Stimulated activated CD4-positive, alpha-beta T cell treated with anti-CD3 and anti-CD28 coated beads, Interleukin-4, amount 100 ng/mL, for 1 hour (primary cell): Measurements from ENCODE around the gene CALB2.
"Not testable (repeated sequence)": the region's sequence is repeated elsewhere in the genome, so short reads cannot be mapped to it uniquely, and the experiment has no call there.

Experiments used
- DNase-seq: peaks from one replicate; pipeline ENCODE4 v3.0.0-alpha.2; 2020

Gene CALB2

GRCh38 chr16:71353736-71354135 lies 4.8 kb upstream of the CALB2 start:
- no peak for DNase-seq

GRCh38 chr16:71354156-71354555 lies 4.4 kb upstream of the CALB2 start:
- no peak for DNase-seq

GRCh38 chr16:71356051-71356740 lies 2.3 kb upstream of the CALB2 start:
- no peak for DNase-seq

- not testable (repeated sequence) for DNase-seq
These were observed 1.6 kb upstream of the CALB2 start for GRCh38 chr16:71356936-71357335.

- no peak for DNase-seq
These were observed 842 bp upstream of the CALB2 start for GRCh38 chr16:71357681-71358080.

GRCh38 chr16:71359431-71359830 lies 908 bp downstream of the CALB2 start:
- no peak for DNase-seq

- DNase-seq: no peak
These were observed 1.9 kb downstream of the CALB2 start for GRCh38 chr16:71360378-71360777.

- no peak for DNase-seq
These were observed 5.7 kb downstream of the CALB2 start for GRCh38 chr16:71364133-71364681.

- no peak for DNase-seq
These were observed 6.5 kb downstream of the CALB2 start for GRCh38 chr16:71365021-71365420.

GRCh38 chr16:71367241-71367976 lies 8.9 kb downstream of the CALB2 start:
- DNase-seq: peak; percentile 25

- DNase-seq: no peak
These were observed 10.4 kb downstream of the CALB2 start for GRCh38 chr16:71368958-71369357.

GRCh38 chr16:71369494-71369893 lies 11.0 kb downstream of the CALB2 start:
- no peak for DNase-seq

- DNase-seq: no peak
These were observed 12.7 kb downstream of the CALB2 start for GRCh38 chr16:71371237-71371636.

GRCh38 chr16:71373073-71373472 lies 14.6 kb downstream of the CALB2 start:
- DNase-seq: no peak

GRCh38 chr16:71376465-71377157 lies 18.1 kb downstream of the CALB2 start:
- no peak for DNase-seq

GRCh38 chr16:71379711-71380110 lies 21.2 kb downstream of the CALB2 start:
- DNase-seq: no peak

GRCh38 chr16:71380831-71381230 lies 22.3 kb downstream of the CALB2 start:
- no peak for DNase-seq

GRCh38 chr16:71383054-71383773 lies 24.7 kb downstream of the CALB2 start:
- DNase-seq: no peak

- no peak for DNase-seq
These were observed 25.7 kb downstream of the CALB2 start for GRCh38 chr16:71384073-71384724.

- no peak for DNase-seq
These were observed 28.7 kb downstream of the CALB2 start for GRCh38 chr16:71387045-71387871.

- DNase-seq: no peak
These were observed 30.8 kb downstream of the CALB2 start for GRCh38 chr16:71389330-71389729.
